ENCODE measurements around the gene SCCPDH.
A peak's percentile ranks its signal among the peaks of the same experiment; 100 is the strongest.

DNA sequence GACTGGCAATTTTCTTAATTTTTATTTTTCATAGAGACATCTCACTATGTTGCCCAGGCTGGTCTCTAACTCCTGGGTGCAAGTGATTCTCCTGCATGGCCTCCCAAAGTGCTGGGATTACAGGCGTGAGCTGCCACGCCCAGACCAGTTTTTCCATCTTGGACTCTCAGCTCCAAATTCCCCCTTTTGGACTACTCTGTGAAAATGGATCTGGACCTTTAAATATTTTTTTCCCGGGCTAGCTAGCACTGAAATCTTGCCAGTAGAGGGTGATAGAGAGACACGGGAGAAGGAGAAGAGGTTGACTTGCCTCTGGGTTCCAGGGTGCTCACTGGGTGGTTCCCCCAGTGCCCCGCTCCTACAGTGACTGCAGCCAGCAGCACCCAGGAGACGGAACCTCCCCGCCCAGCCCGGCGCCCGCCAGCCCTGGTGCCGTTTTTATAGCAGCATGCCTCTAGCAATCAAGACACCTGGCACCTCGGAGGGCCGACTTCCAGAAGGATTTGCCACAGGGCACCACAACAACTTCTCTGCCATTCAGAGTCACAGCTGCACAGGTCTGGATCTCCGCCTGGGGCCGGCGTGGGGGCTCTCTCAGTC is 34.7 kb upstream of the SCCPDH start:
- TF ChIP-seq, protein P1, sequence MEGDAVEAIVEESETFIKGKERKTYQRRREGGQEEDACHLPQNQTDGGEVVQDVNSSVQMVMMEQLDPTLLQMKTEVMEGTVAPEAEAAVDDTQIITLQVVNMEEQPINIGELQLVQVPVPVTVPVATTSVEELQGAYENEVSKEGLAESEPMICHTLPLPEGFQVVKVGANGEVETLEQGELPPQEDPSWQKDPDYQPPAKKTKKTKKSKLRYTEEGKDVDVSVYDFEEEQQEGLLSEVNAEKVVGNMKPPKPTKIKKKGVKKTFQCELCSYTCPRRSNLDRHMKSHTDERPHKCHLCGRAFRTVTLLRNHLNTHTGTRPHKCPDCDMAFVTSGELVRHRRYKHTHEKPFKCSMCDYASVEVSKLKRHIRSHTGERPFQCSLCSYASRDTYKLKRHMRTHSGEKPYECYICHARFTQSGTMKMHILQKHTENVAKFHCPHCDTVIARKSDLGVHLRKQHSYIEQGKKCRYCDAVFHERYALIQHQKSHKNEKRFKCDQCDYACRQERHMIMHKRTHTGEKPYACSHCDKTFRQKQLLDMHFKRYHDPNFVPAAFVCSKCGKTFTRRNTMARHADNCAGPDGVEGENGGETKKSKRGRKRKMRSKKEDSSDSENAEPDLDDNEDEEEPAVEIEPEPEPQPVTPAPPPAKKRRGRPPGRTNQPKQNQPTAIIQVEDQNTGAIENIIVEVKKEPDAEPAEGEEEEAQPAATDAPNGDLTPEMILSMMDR (IDR thresholded peaks at IDR 0.05): peak; percentile 47
- TF ChIP-seq, protein P2, sequence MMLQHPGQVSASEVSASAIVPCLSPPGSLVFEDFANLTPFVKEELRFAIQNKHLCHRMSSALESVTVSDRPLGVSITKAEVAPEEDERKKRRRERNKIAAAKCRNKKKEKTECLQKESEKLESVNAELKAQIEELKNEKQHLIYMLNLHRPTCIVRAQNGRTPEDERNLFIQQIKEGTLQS (CRISPR knock-in tag; conservative IDR thresholded peaks at IDR 0.05): no peak
- TF ChIP-seq NR3C1 (CRISPR knock-in tag; conservative IDR thresholded peaks at IDR 0.05; ENCODE audit: low read depth) (no peak), ETV6 (CRISPR knock-in tag; IDR thresholded peaks at IDR 0.05) (no peak), IRF2 (CRISPR knock-in tag; IDR thresholded peaks at IDR 0.05; ENCODE audit: borderline replicate concordance, low read depth) (no peak), NR2C2 (CRISPR knock-in tag; IDR thresholded peaks at IDR 0.05) (no peak)
- TF ChIP-seq, protein P3, sequence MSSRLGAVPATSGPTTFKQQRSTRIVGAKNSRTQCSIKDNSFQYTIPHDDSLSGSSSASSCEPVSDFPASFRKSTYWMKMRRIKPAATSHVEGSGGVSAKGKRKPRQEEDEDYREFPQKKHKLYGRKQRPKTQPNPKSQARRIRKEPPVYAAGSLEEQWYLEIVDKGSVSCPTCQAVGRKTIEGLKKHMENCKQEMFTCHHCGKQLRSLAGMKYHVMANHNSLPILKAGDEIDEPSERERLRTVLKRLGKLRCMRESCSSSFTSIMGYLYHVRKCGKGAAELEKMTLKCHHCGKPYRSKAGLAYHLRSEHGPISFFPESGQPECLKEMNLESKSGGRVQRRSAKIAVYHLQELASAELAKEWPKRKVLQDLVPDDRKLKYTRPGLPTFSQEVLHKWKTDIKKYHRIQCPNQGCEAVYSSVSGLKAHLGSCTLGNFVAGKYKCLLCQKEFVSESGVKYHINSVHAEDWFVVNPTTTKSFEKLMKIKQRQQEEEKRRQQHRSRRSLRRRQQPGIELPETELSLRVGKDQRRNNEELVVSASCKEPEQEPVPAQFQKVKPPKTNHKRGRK (CRISPR knock-in tag; IDR thresholded peaks at IDR 0.05; ENCODE audit: borderline replicate concordance): no peak

All from WTC11 (cell line).